GM18502 (cell line): Measurements from ENCODE around the gene UAP1L1.
"Not testable (repeated sequence)": the region's sequence is repeated elsewhere in the genome, so short reads cannot be mapped to it uniquely, and the experiment has no call there.

Experiments
- ATAC-seq: cut with Tn5 transposase; IDR thresholded peaks from one replicate; pipeline ENCODE4 v1.9.1; 2021; ENCODE audit warnings: mild to moderate bottlenecking; ENCODE audit not compliant: unreplicated experiment, poor library complexity

Gene UAP1L1

DNA sequence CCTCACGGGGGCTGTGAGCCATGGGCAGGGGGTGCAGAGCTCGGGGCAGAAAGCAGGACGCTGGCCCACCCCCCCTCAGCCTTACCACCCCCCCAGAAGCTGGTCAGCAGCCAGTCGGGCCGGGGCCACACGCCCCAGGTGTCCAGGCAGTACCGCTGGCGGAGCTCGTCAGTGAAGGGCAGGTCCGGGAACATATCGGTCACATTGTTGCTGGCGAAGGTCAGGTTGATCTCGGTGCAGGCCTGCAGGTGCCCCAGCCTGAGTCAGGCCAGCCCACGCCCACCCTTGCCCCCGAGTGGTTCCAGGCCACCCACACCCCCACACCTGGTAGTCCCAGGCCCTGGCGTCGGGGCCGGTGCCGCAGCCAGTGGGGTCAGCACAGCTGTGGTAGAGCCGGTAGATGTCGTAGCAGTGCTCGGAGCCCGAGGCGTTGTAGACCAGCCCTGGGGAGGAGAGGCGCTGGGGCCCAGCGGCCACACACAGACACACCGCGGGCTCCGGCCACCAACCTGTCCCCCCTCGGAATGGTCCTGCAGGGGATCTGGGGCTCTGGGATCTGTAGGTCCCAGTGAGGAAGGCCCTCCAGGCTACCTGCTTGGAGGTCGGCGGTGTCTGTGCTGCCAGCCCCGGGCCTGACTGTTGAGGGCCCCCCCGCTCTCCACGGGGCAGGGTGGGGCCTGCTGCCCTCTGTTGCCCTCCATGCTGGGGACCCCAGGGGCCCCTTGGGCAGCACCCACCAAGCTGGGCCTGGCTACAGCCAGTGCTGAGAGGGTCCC, 34.7 kb downstream of the UAP1L1 start:
- ATAC-seq: no peak

DNA sequence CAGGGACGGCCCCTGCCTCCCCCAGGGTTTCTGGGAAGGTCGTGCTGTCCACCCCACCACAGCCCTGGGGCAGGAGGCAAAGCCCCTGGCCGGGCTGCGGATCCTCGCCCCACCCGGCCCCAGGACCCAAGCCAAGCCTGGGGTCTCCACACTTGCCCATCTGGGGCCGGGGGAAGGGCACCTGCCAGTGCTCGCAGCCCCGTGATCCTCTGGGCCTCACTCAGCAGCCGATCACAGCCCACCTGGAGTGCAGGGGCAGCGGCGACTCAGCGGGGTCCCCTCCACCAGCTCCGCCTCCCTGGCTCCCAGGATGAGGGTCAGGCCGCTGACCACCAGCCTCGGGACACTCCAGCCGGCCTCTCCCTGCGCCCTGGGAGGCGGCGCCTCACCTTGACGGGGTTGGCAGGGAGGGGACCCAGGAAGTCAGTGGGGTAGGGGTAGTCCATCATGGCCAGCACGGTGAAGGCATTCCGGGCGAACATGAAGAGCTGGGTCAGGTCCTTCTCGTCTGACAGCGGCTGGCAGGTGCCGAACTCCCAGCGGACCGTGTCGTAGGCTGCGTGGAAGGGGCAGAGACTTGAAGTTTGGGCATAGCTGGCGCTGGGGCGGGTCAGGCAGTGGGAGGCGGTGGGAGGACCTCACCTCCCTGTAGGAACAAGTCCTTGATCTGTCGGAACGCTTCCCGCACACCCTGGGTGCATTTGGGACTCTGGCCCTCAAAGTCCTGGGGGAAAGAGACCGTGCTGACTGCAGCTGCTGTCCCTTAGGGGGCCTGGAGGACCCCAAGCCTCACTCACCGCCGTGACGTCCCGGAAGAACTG, 35.5 kb downstream of the UAP1L1 start:
- no peak for ATAC-seq

DNA sequence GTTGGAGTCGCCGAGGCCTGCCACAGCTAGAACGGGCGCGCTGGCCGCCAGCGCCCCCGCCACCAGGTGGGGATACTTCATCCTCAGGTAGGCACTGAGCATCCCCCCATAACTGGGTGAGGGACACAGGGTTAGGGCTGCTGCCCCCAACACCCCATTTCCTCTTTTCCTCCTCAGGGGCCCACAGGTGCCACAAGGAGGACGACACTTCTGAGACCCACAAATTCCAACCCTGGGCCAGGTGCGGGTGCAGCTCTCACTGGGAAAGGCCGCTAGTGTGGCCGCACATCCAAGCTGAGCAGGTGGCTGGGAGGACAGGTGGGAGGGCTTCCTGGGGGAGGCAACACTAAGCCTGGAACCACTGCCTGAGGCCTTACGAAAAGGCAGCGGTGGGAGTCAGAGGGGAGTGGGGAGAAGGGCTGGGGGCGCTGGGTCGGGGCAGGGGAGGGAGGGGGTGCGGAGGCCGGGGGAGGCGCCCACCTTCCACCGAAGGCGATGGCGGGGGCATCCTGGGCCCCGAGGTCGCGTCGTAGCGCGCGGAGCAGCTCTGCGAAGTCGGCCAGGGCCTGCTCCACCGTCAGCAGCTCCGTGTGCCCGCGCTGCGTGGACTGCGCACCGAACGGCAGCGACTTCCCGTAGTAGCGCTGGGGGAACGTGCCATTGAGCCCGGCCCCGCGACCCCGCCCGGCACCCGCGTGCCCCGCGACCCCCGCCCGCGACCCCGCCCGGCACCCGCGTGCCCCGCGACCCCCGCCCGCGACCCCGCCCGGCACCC, 36.3 kb downstream of the UAP1L1 start:
- ATAC-seq: no peak

DNA sequence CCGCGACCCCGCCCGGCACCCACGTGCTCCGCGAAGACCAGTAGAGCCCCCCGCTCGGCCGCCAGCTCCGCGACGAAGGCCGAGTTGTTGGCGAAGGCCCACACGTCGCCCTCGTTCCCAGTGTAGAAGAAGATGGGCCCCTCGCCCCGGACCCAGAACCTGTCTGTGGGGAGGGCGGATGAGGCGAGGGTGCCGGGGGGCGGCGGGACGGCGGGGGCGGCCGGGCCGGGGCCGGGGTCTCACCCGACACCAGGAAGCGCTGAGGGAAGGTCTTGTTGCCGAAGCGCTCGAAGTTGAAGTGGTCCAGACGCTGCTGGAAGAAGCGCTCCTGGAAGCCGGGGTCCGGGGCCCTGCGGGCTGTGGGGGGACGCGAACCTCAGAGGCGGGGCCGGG, 36.9 kb downstream of the UAP1L1 start:
- no peak for ATAC-seq

DNA sequence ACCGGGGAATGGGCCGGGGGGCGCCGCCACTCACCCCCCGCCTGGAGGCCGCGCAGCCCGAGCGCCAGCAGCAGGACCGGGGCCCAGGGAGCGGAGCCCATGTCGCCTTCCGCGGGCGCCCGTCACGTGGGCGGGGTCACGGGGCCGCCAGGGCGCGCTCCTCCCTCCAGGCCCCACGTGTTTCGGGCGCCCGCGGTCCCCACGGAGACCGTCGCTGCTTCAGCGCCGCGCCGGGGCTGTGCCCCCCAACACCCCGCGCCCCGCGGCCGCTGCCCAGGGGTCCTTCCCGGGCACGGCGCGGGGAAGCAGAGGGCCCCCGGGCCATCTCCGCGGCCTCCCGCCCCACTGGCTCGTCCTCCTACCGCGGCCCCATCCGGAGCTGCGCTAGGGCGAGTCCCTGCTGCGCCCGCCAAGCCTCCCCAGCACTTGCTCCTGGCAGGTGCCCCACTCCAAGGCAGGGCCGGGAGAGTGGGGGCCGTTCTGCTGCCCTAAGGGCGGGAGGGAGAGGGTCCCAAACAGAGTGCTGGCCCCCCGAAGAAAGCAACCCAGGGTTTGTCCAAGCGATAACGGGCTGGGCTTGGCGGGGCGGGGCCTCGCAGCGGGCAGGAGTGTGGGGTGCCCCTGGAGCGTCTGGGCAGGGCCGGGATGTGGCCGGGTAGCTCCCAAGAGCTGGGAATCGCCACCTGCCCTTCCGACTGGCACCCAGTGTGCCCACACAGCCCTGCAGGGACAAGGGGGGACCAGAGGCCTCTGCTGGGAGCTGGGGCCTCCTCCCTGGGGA, 37.5 kb downstream of the UAP1L1 start, which contains the start of gene DPP7:
TSS of gene DPP7 (minus strand) at position 121 of the 781 bp plus-strand sequence. CDS start at position 101, 20 bp downstream.
- ATAC-seq: peak; percentile 67

DNA sequence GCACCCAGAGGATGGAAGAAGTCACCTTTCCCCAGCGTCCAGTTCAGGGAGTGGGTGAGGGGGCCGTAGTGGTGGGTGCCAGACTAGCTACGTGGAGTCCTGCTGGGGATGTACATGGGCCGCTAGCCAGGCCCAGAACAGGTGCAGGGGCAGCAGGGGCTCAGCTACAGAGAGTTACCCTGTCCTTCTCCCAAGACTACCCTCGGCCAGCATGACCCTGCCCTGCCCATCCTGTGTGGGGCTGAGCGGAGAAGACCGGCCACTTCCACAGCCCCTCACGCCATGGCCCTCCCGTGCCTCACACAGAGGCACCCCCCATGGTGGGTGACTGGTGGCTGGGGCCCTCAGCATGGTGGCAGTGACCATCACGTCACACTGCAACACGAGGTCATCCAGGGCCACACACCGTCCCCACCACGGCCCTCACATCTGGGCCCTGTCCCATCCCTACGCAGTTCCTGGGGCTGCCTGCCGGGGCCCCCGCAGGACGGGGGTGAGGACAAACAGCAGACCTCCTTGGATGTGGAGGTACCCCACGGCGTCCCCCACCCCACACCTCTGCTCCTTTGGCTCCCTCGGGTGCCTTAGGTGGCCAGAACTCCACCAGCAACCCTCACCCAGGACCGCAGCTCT, 38.2 kb downstream of the UAP1L1 start:
- no peak for ATAC-seq

DNA sequence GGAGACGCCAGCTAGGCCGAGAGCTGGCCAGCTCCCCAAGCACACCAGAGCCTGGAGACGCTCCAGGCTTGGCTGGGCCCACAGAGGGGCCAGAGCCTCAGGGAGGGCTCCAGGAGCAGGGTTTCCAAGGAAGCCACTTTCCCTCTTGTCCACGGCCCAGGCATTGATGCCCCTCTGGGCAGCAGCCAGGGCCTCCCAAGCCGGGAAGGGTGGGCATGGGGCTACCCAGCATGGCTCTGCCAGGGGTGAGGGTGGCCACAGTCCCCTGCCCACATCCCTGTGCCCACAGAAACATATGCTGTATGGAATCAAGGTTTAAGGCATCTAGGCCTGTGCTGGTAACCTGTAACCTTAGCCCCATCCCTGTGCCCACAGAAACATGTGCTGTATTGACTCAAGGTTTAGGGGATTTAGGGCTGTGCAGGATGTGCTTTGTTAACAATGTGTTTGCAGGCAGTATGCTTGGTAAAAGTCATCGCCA, 38.8 kb downstream of the UAP1L1 start:
- ATAC-seq: no peak

DNA sequence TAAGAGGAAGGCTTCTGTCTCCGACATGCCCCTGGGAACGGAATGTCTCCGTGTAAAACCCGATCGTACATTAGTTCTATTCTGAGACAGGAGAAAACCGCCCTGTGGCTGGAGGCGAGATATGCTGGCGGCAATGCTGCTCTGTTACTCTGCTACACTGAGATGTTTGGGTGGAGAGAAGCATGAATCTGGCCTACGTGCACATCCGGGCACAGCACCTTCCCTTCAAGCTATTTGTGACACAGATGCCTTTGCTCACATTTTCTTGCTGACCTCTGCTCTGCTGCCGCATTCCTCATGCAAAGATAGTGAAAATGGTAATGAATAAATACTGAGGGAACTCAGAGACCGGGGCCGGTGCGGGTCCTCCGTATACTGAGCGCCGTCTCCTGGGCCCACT, 39.4 kb downstream of the UAP1L1 start:
- no peak for ATAC-seq

DNA sequence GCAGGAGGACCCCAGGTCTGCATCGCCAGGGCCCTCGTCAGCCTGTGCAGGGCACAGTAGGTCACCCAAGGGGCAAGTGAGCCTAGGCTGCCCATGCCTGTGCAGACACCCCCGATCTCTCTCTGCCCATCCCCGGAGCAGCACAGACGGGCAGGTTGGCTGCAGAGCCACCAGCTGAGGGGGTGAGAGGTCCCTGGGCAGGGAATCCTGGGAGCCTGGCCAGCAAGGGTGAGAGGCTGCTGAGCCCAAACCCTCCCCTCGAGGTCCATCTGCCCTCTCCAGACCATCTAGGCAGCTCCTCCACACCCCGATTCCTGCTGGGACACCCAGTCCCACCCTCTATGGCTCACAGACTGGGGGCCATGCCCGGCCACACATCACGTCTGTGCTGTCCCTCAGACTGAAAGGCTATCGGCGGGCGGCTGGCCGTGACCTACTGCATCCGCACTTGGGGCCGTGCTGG, 40.0 kb downstream of the UAP1L1 start:
- no peak for ATAC-seq

DNA sequence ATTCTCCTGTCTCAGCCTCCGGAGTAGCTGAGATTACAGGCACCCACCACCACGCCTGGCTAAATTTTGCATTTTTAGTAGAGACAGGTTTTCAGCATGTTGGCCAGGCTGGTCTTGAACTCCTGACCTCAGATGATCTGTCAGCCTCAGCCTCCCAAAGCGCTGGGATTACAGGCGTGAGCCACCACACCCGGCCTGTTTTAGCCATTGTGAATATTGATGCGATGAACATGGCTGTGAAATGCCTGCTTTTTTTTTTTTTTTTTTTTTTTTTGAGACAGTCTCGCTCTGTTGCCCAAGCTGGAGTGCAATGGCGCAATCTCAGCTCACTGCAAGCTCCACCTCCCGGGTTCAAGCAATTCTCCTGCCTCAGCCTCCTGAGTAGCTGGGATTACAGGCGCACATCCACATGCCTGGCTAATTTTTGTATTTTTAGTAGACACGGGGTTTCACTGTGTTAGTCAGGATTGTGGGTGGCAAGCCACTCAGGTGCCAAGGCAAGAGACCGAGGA, 40.8 kb downstream of the UAP1L1 start:
- not testable (repeated sequence) for ATAC-seq

DNA sequence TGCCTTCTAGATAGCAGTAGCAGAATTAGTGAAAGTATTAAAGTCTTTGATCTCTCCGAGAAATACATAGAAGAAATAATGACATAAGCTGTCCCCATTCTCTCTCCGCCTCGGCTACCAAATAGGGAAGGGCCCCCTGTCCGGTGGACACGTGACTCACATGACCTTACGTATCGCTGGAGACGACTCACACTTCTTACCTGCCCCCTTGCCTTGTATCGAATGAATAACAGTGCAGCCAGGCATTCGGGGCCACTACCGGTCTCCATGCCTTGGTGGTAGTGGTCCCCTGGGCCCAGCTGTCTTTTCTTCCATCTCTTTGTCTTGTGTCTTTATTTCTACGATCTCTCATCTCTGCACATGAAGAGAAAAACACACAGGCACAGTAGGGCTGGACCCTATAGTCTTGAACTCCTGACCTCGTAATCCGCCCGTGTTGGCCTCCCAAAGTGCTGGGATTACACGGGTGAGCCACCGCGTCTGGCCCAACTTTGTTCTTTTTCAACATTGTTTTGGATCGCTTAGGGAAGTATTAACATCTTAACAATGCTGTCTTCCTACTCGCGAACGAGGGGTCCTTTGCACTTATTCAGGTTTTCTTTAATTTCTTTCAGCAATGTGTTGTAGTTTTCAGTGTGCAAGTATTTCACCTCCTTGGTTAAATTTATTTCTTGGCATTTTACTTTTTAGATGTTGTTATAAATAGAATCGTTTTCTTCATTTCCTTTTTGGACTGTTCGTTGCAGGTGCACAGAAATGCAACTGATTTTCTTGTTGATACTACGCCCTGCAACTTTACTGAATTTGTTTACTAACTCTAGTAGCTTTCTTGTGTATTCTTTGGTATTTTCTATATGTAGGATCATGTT, 44.8 kb downstream of the UAP1L1 start:
- not testable (repeated sequence) for ATAC-seq

DNA sequence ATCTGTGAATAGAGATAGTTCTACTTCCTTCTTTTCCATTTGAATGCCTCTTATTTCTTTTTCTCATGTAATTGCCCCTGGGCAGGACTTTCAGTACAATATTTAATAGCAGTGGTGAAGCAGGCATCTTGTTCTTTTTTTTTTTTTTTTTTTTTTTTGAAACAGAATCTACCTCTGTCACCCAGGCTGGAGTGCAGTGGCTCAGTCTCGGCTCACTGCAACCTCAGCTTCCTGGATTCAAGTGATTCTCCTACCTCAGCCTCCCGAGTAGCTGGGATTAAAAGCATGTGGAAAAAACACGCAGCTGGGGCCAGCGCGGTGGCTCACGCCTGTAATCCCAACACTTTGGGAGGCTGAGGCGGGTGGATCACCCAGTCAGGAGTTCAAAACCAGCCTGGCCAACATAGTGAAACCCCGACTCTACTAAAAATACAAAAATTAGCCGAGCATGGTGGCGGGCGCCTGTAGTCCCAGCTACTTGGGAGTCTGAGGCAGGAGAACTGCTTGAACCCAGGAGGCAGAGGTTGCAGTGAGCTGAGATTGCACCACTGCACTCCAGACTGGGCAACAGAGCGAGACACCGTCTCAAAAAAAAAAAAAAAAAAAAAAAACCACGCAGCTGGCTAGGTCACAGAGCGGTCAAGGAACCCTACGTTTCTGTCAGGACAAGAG, 45.6 kb downstream of the UAP1L1 start:
- not testable (repeated sequence) for ATAC-seq

DNA sequence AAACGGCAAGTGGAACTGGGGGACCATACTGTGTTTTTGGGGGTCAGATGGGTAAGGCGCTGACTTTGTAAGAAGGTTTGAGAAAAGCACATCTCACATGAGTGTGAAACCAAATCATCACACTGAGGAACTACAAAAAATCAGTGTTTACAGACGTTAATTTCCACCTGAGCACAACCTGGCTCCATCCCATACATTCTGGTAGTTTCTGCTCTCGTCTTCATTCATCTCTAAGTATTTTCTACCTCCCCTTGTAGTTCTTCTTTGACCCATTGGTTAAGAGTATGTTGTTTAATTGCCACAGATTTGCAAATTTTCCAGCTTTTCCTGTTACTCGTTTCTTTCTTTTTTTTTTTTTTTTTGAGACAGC, 46.1 kb downstream of the UAP1L1 start:
- ATAC-seq: peak; percentile 35

DNA sequence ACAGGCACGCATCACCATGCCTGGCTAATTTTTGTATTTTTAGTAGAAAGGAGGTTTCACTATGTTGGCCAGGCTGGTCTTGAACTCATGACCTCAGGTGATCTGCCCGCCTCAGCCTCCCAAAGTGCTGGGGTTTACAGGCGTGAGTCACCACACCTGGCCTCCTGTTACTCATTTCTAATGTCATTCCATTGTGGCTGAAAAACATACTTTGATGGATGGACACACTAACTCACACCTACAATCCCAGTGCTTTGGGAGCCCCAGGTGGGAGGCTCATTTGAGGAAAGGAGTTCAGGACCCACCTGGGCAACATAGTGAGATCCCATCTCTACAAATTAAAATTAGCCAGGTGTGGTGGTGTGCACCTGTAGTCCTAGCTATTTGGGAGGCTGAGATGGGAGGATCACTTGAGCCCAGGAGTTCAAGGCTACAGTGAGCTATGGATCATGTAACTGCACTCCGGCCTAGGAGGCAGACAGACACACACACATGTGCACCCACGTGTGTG, 46.7 kb downstream of the UAP1L1 start:
- not testable (repeated sequence) for ATAC-seq

DNA sequence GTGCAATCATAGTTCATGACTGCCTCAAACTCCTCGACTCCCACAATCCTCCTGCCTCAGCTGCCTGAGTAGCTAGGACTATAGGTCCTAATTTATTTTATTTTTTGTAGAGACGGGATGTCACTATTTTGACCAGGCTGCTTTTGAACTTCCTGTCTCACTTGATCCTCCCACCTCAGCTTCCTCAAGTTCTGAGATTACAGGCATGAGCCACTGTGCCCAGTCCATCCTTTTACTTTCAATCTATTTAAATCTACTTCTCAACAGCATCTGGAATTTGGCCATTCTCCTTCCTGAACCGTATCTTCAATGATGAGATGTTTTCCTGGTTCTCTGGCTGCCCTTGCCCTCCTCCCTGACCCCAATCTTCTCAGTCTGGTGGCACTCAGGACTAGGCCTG, 49.5 kb downstream of the UAP1L1 start:
- ATAC-seq: no peak

DNA sequence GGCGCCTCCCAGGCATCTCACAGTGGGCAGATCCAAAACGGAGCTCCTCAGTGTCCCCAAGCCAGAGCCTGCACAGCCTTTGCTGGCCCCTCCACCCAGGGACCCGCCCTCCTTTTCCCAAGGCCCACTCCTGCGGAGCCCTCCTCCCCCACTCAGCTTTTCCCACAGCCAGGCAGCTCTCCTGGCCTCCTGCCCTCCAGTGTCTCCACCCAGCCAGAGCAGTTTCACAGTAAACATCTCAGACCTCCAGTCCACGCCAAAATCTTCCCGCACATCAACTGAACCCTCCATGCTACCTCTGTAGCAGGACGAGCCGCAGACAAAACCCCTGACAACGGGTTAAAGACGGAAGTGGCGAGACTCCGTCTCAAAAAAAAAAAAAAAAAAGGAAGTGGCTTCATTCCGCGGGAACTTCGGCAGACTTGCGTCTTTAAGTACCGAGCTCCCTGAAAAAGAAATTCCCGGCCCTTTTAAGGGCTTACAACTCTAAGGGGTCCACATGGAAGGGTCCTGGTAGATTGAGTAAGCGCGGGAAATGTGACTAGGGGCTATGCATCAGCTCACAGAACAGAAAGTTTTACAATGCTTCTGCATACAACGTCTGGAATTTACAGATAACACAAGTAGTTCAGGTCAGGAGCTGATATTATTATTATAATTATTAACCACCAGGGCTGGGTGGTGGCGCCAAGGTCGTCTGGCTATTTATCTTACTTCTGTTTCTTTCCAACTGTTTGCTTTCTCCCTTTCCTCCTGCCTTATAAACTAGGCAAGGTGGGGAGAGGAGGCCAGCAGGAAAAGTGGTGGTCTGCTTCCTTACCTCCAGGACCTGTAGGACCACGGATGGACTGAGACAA, 50.2 kb downstream of the UAP1L1 start:
- no peak for ATAC-seq
